Coronary artery (tissue), 2 donors: ENCODE results near the gene OR5T2.
"Not testable (repeated sequence)": the region's sequence is repeated elsewhere in the genome, so short reads cannot be mapped to it uniquely, and the experiment has no call there.

Experiments
- DNase-seq: peaks from one replicate; pipeline ENCODE4 v3.0.0-alpha.2; 2017; ENCODE audit warnings: low spot score
- H3K27ac ChIP-seq, 2 donors: fragments of 200-600 bp; sonication (generic); one replicate each; pipeline ENCODE4 v1.5.1; 2016 to 2019
- H3K4me3 ChIP-seq: fragments of 200-600 bp; sonication (generic); 2 replicates; pipeline ENCODE4 v1.5.1; 2016; ENCODE audit warnings: mild to moderate bottlenecking, moderate library complexity
- TF ChIP-seq, protein P1 (sequence below): fragments of 200-600 bp; sonication (generic); IDR thresholded peaks from one replicate; pipeline ENCODE4 v1.5.1; 2019; ENCODE audit warnings: antibody characterized with exemption

Gene OR5T2

DNA sequence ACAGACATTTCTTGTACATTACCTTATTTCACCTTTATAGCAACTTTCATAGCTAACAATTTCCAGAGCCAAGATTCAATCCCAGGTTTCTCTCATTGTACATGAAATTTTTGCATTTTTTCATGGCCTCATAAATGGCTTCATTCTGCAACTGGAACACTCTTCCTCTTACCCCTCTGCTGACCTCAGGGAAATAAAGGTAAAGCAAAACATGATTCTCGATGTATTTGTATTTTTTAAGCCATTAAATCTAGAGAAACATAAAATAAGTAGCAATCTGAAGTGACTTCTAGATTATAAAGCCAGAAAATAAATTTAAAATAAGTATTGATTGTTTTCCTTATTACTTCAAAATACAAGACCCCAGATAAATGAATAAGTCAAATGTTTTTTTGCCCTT, at the start of gene OR5T2:
Gene OR5T2, minus strand, starts transcription at position 101 of the 400 bp plus-strand sequence. CDS start 1,193 bp downstream, outside the sequence.
- TF ChIP-seq, protein P1, sequence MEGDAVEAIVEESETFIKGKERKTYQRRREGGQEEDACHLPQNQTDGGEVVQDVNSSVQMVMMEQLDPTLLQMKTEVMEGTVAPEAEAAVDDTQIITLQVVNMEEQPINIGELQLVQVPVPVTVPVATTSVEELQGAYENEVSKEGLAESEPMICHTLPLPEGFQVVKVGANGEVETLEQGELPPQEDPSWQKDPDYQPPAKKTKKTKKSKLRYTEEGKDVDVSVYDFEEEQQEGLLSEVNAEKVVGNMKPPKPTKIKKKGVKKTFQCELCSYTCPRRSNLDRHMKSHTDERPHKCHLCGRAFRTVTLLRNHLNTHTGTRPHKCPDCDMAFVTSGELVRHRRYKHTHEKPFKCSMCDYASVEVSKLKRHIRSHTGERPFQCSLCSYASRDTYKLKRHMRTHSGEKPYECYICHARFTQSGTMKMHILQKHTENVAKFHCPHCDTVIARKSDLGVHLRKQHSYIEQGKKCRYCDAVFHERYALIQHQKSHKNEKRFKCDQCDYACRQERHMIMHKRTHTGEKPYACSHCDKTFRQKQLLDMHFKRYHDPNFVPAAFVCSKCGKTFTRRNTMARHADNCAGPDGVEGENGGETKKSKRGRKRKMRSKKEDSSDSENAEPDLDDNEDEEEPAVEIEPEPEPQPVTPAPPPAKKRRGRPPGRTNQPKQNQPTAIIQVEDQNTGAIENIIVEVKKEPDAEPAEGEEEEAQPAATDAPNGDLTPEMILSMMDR = no peak
- no peak for DNase-seq
- H3K4me3 ChIP-seq = no peak within 1 kb of the TSS
- no peak within 1 kb of the TSS for H3K27ac ChIP-seq

DNA sequence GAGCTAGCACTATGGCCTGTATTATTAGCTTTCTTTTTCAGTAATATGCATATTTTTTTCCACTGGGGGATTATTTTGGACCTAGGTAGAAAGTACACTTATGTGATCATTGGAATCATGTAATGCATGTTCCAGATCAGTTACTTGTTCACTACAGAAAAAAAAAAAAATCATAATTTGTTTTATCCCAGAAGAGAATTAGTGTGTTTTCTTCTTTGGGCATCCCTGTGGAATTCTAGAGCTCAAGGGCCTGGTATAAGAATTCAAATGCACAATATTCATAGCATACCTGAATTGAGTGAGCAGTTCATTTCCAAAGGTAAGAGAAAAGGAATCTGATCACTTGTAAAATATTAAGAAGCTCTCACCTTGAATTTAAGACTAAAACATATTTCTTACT, 39.8 kb upstream of the OR5T2 start, which contains the start of gene OR5T1:
Gene OR5T1, plus strand, starts transcription at position 301 of the 400 bp plus-strand sequence. CDS start 1,485 bp downstream, outside the sequence.
- Histone ChIP-seq H3K27ac (no peak within 1 kb of the TSS), H3K4me3 (no peak within 1 kb of the TSS)
- TF ChIP-seq, protein P1 = no peak
- no peak for DNase-seq

DNA sequence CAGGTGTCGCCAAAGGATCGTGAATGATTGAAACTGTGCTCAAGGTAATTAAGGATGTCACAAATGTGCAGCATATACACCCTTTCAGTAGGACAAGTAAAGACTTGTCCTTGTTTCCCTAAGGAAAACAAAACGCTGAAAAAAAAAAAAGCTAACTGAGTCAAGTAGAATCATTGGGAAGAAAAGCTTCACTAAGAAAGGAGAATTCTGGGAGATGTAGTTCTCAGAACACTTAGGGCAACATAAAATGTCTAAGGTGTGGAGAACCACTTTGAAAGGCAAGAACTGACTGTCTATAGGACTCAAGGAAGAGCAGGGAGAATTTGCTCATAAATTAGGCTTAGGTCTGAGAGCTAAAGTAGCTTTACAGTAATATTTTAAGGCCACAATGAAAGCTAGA, 37.0 kb upstream of the OR5T2 start:
- Histone ChIP-seq H3K4me3 (no peak overlapping the region), H3K27ac (no peak overlapping the region)
- TF ChIP-seq, protein P1 = no peak
- DNase-seq = no peak

DNA sequence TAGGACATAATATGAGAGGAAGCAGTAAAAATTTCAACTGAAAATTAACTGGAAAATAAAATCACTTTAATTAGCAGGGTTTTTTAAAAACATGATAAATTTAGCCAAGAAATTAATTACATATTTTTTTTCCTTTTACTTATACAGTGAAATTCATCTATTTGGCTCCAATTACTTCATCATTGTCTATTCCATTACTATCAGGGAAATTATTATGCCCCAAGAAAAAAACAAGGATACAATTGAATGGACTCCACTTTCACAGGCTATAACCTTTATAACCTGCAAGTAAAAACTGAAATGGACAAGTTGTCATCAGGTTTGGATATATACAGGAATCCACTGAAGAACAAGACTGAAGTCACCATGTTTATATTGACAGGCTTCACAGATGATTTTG, 17.9 kb upstream of the OR5T2 start, which contains the start of gene OR5T3:
Gene OR5T3, plus strand, starts transcription at position 301 of the 400 bp plus-strand sequence. Its CDS starts 0 bp downstream, at position 301.
- Histone ChIP-seq H3K4me3 (no peak within 1 kb of the TSS), H3K27ac (no peak within 1 kb of the TSS)
- TF ChIP-seq, protein P1 = no peak
- no peak for DNase-seq

DNA sequence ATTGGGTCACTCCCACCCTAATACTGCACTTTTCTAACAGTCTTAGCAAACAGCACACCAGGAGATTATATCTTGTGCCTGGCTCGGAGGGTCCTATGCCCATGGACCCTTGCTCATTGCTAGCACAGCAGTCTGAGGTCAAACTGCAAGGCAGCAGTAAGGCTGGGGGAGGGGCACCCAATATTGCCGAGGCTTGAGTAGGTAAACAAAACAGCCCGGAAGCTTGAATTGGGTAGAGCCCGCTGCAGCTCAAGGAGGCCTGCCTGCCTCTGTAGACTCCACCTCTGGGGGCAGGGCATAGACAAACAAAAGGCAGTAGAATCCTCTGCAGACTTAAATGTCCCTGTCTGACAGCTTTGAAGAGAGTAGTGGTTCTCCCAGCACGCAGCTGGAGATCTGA, 14.3 kb downstream of the OR5T2 start:
- not testable (repeated sequence) for DNase-seq, H3K27ac ChIP-seq, H3K4me3 ChIP-seq

DNA sequence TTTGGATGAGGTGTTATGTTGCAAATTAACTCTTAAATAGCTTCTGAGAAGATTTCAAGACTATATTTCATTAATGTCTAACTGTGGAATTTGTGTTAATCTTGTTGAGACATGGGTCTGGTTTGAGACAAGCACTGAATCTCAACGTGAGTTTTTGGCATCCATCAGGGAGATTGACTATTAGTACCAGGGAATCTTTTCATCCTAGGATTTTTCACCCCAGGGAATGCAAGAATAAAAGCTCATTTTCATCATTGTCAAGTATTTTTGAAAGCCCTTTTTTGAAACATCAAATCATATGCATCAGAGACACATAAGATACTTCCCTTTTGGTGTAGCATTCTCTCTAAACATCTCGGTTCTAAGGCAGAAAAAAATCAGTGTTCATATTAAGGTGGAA, 19.5 kb downstream of the OR5T2 start:
- no peak overlapping the region for H3K27ac ChIP-seq
- TF ChIP-seq, protein P1 = no peak
- no peak overlapping the region for H3K4me3 ChIP-seq
- DNase-seq = no peak

DNA sequence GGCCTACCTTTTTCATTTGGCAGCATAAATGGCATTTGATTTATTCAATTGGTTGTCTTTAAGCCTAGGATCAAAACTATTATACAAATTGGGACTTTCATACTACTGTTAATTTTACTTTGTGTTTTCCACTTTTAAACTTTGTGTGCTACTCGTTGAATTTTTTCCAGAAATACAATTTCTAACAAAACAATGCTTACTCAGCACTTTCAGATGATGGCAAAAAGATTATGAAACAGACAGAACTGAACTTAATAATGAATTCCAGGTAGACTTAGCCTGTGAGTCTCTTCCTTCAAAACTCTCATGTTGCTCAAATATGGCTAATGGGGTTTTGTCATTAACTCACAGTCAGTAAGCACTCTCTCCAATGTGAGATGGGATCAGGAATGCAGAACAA, 26.3 kb downstream of the OR5T2 start:
- TF ChIP-seq, protein P1 = no peak
- Histone ChIP-seq H3K27ac (no peak overlapping the region), H3K4me3 (no peak overlapping the region)
- no peak for DNase-seq
